ENCODE measurements around the gene ZFPM1.

Gene ZFPM1

GRCh38 chr16:88435437-88436355, 17.4 kb upstream of the ZFPM1 start:
- DNase-seq, result no peak

DNA sequence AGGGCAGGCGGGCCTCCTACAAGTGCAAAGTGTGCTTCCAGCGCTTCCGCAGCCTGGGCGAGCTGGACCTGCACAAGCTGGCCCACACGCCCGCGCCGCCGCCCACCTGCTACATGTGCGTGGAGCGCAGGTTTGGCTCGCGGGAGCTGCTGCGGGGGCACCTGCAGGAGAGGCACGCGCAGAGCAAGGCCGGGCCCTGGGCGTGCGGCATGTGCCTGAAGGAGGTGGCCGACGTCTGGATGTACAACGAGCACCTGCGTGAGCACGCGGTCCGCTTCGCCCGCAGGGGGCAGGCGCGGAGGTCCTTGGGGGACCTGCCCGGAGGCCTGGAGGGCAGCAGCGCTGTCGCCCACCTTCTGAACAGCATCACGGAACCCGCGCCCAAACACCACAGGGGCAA, 16.3 kb upstream of the ZFPM1 start:
- no peak for DNase-seq

- DNase-seq, result no peak
Measured at GRCh38 chr16:88437367-88437964, 15.6 kb upstream of the ZFPM1 start.

GRCh38 chr16:88438084-88438870, 14.8 kb upstream of the ZFPM1 start:
- no peak for DNase-seq

GRCh38 chr16:88439016-88439415, 14.1 kb upstream of the ZFPM1 start:
- DNase-seq, result no peak

- DNase-seq, result no peak
Measured at GRCh38 chr16:88439706-88440105, 13.4 kb upstream of the ZFPM1 start.

DNA sequence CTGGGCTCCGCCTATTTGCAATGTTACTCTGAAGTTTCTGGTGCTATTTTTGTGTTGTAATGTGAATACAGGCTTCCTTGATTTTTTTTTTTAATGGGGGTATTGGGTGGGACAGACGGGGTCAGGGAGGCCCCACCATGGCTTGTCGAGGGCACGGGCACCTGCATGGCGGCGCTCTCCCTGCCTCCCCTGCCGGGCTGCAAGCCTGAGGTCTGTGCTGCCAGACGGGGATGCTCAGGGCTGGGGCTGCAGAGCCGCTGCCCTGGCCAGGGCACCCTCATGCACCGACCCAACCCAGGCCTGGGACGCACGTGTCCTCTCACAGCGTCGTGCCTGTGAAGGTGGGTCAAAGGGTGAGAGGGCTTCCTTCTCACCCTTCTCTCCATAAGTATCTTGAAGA, 13.0 kb upstream of the ZFPM1 start:
- no peak for DNase-seq

- no peak for DNase-seq
Measured at GRCh38 chr16:88440686-88441405, 12.2 kb upstream of the ZFPM1 start.

DNA sequence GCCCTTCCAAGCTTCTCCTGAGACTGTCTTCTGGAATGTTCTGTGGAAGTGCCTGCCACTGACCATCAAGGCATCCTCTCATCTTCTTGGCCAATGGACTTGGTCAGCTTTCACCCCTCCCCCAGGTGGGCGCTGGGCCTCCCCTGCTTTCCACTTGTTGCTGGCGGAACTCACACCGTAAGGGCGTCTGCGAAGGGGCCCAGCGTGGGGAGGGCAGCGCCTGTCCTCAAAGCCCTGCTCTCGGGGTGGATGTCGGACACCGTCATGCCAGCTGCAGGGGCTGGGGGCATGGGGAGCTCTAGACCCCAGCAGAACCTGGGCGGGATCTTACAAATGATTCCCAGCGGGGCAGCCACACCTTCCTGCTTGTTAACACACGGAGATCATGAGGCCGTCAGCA, 11.6 kb upstream of the ZFPM1 start:
- no peak for DNase-seq

- DNase-seq, result no peak
Measured at GRCh38 chr16:88442383-88442726, 10.7 kb upstream of the ZFPM1 start.

DNA sequence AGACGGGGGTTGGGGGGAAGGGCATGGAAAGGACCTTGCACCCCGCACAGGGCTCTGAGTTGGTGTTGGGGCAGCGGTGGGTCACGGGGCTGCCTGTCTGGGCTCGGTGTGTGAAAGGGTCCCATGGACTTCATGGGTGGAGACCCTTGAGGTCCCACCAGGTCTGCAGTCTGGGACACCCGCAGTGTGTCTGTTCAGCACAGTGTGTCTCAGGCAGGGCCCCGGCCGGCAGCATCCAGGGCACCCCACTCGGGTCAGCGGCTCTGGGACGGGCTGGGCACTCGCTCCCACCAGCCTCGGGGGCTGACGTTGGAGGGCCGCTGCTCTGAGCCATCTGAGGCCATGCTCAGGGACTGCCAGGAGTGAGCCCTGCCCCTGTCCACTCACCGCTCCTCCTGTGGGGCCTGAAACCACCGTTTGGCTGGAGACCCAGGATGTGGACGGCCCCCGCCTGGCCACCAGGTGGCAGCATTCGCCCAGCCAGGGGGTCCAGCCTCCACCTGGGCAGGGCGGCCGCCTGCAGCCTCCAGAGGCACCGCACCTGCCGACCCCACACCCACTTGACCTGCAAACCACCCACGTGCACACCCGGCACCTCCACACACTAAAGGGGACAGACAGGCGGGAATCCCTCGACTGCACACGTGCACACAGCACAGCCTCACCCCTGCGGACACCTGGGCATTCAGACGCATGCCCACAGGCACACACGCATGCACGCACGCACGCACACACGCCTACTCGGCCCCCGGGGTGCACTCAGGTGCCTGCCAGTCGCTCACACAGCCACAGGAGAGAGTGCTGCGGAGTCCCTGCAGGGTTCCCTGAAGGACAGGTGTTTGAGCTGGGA, 10.1 kb upstream of the ZFPM1 start:
- DNase-seq, result no peak

DNA sequence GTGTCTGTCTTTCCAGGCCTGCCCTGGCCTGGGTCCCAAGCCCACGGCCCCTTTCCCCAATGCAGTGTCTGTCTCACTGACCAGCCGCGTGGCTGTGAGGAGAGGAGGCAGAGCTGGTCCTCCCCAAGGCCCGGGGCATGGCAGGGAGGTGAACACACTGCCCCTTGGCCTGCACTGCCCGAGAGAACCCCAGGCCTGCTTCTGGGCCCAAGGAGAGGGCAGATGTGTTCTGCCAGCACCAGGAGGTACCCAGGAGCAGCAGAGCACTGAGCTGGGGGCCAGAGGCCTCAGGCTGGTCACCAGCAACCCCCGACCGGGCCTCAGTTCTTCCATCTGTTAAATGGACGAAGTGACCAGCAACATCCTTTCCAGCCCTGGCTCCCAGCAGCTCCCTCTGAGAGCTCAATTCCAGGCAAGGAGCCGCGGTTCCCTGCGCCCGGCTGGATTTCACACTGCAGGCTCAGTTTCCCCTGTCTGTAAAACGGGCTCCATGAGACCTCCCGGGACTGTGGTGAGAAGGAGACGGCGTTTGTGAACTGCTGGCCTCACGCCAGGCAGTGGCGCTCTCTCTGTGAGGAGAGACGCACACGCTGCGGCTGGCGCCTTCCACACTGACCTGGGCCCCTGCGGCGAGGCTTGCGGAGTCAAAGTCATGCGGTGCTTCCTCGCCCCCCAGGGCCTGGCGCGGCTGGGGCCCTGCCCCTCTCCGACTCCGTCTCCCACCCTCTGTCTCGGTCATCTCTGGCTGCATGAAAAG, 8.1 kb upstream of the ZFPM1 start:
- DNase-seq, result no peak

DNA sequence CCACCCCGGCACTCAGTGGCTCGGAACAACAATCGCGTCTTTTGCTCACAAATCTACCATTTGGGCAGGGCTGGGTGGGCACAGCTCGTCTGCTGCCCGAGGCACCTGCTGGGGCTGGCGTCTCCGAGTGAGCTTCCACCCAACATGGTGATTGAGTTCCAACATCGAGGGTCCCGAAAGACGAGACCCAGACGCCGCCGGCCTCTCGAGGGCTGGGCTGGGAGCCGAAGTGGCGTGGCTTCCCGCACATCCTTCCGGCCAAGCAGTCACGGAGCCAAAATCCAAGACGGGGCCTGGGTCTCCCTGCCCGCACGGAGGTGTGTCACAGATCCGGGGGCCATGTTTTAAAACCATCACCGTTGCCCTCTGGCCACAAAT, 7.5 kb upstream of the ZFPM1 start:
- DNase-seq, result no peak

GRCh38 chr16:88446061-88446460, 7.0 kb upstream of the ZFPM1 start:
- no peak for DNase-seq

GRCh38 chr16:88446736-88447135, 6.3 kb upstream of the ZFPM1 start:
- no peak for DNase-seq

GRCh38 chr16:88447881-88448280, 5.2 kb upstream of the ZFPM1 start:
- DNase-seq, result no peak

- DNase-seq, result no peak
Measured at GRCh38 chr16:88448461-88449266, 4.4 kb upstream of the ZFPM1 start.

DNA sequence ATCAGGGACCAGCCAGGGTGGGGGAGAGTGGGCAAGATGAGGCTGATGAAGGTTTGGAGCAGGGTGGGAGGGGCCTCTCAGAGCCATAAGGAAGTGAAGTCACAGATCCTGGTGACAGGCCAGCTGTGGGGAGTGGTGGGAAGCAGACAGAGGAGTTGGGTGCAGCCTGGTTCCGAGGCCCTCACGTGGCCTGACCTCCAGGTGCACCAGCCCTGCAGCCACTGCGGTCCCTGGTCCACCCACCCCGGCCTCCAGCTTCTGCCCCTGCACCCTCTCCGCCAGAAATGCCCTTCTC, 3.9 kb upstream of the ZFPM1 start:
- DNase-seq, result no peak

DNA sequence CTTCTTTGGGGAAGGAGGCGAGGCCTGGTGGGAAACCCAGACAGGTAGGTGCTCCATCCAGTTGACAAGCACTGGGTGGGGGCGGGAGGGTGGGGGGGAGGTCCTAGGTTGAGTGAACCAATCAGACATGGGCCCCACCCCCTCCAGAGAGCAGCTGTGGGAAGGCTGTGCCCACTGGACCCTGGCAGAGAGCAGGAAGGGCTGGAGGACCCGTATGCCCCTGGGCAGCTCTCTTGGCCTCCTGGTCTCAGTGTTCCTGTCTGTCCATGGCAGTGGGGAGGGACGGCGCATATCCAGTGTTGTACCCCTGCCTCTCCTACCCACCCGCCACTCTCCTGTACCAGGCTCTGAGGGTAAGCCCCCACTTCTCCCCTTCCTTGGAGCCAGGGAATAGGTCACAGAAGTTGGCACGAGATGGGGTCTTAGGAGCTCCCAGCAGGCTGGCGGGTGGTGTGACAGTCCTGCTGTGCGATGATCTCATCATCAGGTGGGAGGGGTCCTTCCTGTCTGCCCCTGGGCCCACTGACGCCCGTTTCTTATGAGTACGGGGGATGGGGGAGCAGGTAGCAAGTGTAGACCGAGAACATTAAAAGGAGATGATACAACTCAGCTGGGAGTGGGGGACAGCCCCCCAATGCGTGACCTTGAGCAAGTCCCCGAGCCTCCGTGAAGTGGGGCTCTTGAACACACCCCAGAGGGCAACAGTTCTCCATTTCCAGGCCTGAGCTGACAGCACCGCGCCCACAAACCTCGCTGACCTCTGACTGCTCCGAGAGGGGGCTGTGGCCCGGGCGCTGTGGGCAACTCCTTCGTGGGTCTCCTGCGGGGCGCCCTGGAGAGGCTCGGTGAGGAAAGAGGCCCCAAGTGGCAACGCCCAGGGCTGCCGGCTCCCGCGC, 1.2 kb upstream of the ZFPM1 start:
- DNase-seq, result no peak
